K562 (cell line): Measurements from ENCODE around the gene ZAP70. TPM values are rescaled to one million over a fixed set of nuclear protein-coding genes. Genes with fewer than 3 reads are reported as not detected.

Experiments
- ATAC-seq: fragments of 200-7000 bp; cut with Tn5 transposase; 3 replicates; pipeline ENCODE4 v1.9.1; 2020; ENCODE audit warnings: moderate library complexity
- BruUV-seq: library from RNA; stranded (reverse); fragments of 400-500 nt; replicated peaks from 2 replicates; lab custom pipeline; 2021; lab: Mats Ljungman, UMichigan
- CTCF ChIA-PET: fragments of 300-600 bp; formaldehyde crosslinking; extraction: SDS; loops from one replicate; lab custom pipeline; 2021; ENCODE audit warnings: low intra/inter-chr PET ratio; lab: Yijun Ruan, JAX
- POLR2A ChIA-PET: fragments of 300-600, 350-650 bp; sonication (Branson Sonifier 250); formaldehyde crosslinking; extraction: SDS; loops from one replicate; lab custom pipeline; 2021; ENCODE audit warnings: antibody characterized with exemption, inconsistent platforms; lab: Yijun Ruan, JAX
- DNase-seq, 4 experiments: peaks; one replicate each; pipeline versions ENCODE4 v3.0.0 to v3.0.0-alpha.2; 2011 to 2018; ENCODE audit warnings: low spot score in 3 of 4, mixed read lengths in 3 of 4; ENCODE audit errors: extremely low read depth in 1 of 4
- FAIRE-seq: peaks from 2 replicates; lab custom pipeline; 2011; peaks lifted over from hg19 to GRCh38; lab: Jason Lieb, UNC
- H2AFZ ChIP-seq: 2 replicates; pipeline ENCODE4 v1.6.0; 2011; ENCODE audit warnings: low read depth, low read length, control low read depth, inconsistent platforms
- H3K27ac ChIP-seq: fragments of 200-600 bp; 3 replicates; pipeline ENCODE4 v1.8.0; 2011; ENCODE audit warnings: low read depth, mild to moderate bottlenecking, control low read depth, inconsistent platforms, low read length, moderate library complexity, mixed read lengths; ENCODE audit errors: extremely low read depth
- H3K27me3 ChIP-seq, 2 experiments: fragments of 300-600 bp in 1 of 2; 2 replicates in 1 of 2; 3 replicates in 1 of 2; pipeline versions ENCODE4 v1.6.0 to v1.8.0; 2011; ENCODE audit warnings: inconsistent platforms in 2 of 2, low read length in 2 of 2, mild to moderate bottlenecking in 1 of 2, mixed read lengths in 1 of 2, moderate library complexity in 1 of 2; ENCODE audit not compliant: control insufficient read depth in 2 of 2, insufficient read depth in 2 of 2
- H3K36me3 ChIP-seq: fragments of 300-600 bp; 3 replicates; pipeline ENCODE4 v1.8.0; 2011; ENCODE audit warnings: mild to moderate bottlenecking, low read length, inconsistent platforms; ENCODE audit not compliant: control insufficient read depth, insufficient read depth
- H3K4me1 ChIP-seq, 2 experiments: fragments of 200-600 bp in 1 of 2; replicated peaks in 1 of 2; 2 replicates in 1 of 2; 3 replicates in 1 of 2; pipeline versions ENCODE4 v1.5.1 to v1.8.0; 2011; ENCODE audit warnings: inconsistent platforms in 2 of 2, low read length in 2 of 2, mild to moderate bottlenecking in 1 of 2, mixed read lengths in 1 of 2, moderate library complexity in 1 of 2; ENCODE audit not compliant: control insufficient read depth in 2 of 2, insufficient read depth in 2 of 2
- H3K4me2 ChIP-seq: 2 replicates; pipeline ENCODE4 v1.6.1; 2011; ENCODE audit warnings: low read length, control low read depth, inconsistent platforms, mixed read lengths; ENCODE audit not compliant: insufficient read depth
- H3K4me3 ChIP-seq: fragments of 200-600 bp; sonication (generic), shearing (Covaris generic); 2 replicates; pipeline ENCODE4 v1.5.1; 2016; ENCODE audit warnings: control low read depth, inconsistent platforms
- H3K79me2 ChIP-seq: fragments of 200-600 bp; 3 replicates; pipeline ENCODE4 v1.8.0; 2011; ENCODE audit warnings: low read length, inconsistent platforms; ENCODE audit not compliant: control insufficient read depth, insufficient read depth
- H3K9ac ChIP-seq, 2 experiments: 2 replicates each; pipeline versions ENCODE4 v1.6.0 to v1.6.1; 2011; ENCODE audit warnings: low read depth in 2 of 2, low read length in 2 of 2, control low read depth in 1 of 2, inconsistent platforms in 1 of 2, mild to moderate bottlenecking in 1 of 2, mixed read lengths in 1 of 2; ENCODE audit not compliant: insufficient read depth in 1 of 2
- H3K9me1 ChIP-seq: one replicate; pipeline ENCODE4 v1.6.0; 2011; ENCODE audit warnings: inconsistent platforms, mild to moderate bottlenecking, low read length, moderate library complexity; ENCODE audit not compliant: control insufficient read depth, insufficient read depth
- H3K9me3 ChIP-seq: replicated peaks from 2 replicates; pipeline ENCODE4 v1.5.1; 2011; ENCODE audit warnings: low read depth, low read length, inconsistent platforms; ENCODE audit not compliant: control insufficient read depth, insufficient read depth
- H4K20me1 ChIP-seq: replicated peaks from 2 replicates; pipeline ENCODE4 v1.6.1; 2011; ENCODE audit warnings: low read length, inconsistent platforms, mixed read lengths; ENCODE audit not compliant: control insufficient read depth, insufficient read depth
- CEBPG ChIP-seq, 3 experiments: fragments of 200-800 bp in 1 of 3; sonication (Bioruptor generic) in 1 of 3; sonication (generic) in 1 of 3; formaldehyde crosslinking in 1 of 3; IDR thresholded peaks in 2 of 3; conservative IDR thresholded peaks in 1 of 3; 2 replicates each; pipeline versions ENCODE4 v1.6.1 to v1.8.0; 2016 to 2022; ENCODE audit warnings: missing compliant biosample characterization in 2 of 3, missing genetic modification characterization in 2 of 3, mild to moderate bottlenecking in 1 of 3, missing genetic modification reagents in 1 of 3
- DIDO1 ChIP-seq: fragments of 450-650 bp; IDR thresholded peaks from 2 replicates; pipeline ENCODE4 v1.6.1; 2016; ENCODE audit warnings: low read depth, missing biosample characterization, missing genetic modification characterization
- ID3 ChIP-seq, 2 experiments: fragments of 250-450 bp in 1 of 2; fragments of 450-650 bp in 1 of 2; sonication (Bioruptor Pico) in 1 of 2; IDR thresholded peaks; 2 replicates each; pipeline versions ENCODE4 v1.6.1 to v1.8.0; 2016 to 2021; ENCODE audit warnings: mild to moderate bottlenecking in 2 of 2, moderate library complexity in 2 of 2, missing compliant biosample characterization in 1 of 2, missing genetic modification characterization in 1 of 2
- MAFG ChIP-seq: fragments of 450-650 bp; conservative IDR thresholded peaks from 2 replicates; pipeline ENCODE4 v1.6.1; 2016; ENCODE audit warnings: missing genetic modification characterization, missing compliant biosample characterization
- NFE2 ChIP-seq: IDR thresholded peaks from 2 replicates; pipeline ENCODE4 v1.6.1; 2014; ENCODE audit warnings: antibody characterized with exemption, low read depth
- POLR2AphosphoS2 ChIP-seq: IDR thresholded peaks from 2 replicates; pipeline ENCODE4 v1.6.1; 2012; ENCODE audit warnings: low read length, improper control_type of control experiment
- PPARD ChIP-seq: fragments of 250-450 bp; sonication (Bioruptor Pico); IDR thresholded peaks from 2 replicates; pipeline ENCODE4 v1.8.0; 2022; ENCODE audit warnings: inconsistent platforms, mild to moderate bottlenecking, moderate library complexity
- PTTG1 ChIP-seq: fragments of 450-650 bp; IDR thresholded peaks from 2 replicates; pipeline ENCODE4 v1.6.1; 2016; ENCODE audit warnings: low read depth, mild to moderate bottlenecking, missing genetic modification characterization, missing compliant biosample characterization
- RAD51 ChIP-seq: fragments of 450-650 bp; IDR thresholded peaks from 2 replicates; pipeline ENCODE4 v1.7.1; 2016; ENCODE audit warnings: low read depth, mild to moderate bottlenecking, borderline replicate concordance
- SAFB2 ChIP-seq: fragments of 200-400 bp; formaldehyde crosslinking; IDR thresholded peaks from 2 replicates; pipeline ENCODE4 v1.6.1; 2018; ENCODE audit warnings: borderline replicate concordance, low read length, low read depth, moderate library complexity; ENCODE audit not compliant: severe bottlenecking
- SP2 ChIP-seq: IDR thresholded peaks from 2 replicates; pipeline ENCODE4 v1.6.1; 2011; ENCODE audit warnings: mild to moderate bottlenecking, low read depth, low read length, moderate library complexity; ENCODE audit not compliant: poor library complexity, severe bottlenecking; ENCODE audit errors: extremely low read depth
- WGBS: fragments of 100-300 bp; shearing (Covaris generic); methylation state at CpG from one replicate; pipeline ENCODE4 v1.1.6; 2016; ENCODE audit warnings: low coverage, mixed read lengths; ENCODE audit not compliant: insufficient coverage; ENCODE audit errors: missing lambda C conversion rate; 5-methylcytosine and 5-hydroxymethylcytosine counted together
- in situ Hi-C: fragments of 300-500 bp; cut with MboI; formaldehyde crosslinking; loops from 4 replicates; pipeline ENCODE4 v1.15.0; 2018; ENCODE audit warnings: inconsistent platforms, mixed read lengths
- intact Hi-C: fragments of 100-400 bp; cut with micrococcal nuclease; formaldehyde crosslinking; loops from 2 replicates; pipeline ENCODE4 v1.14.2; 2022
- polyA plus RNA-seq, 8 experiments: library from polyadenylated mRNA; depleted of rRNA in 4 of 8; stranded (reverse) in 5 of 8; unstranded in 3 of 8; fragments of >200 nt; fragmentation: Nextera tagmentation in 2 of 8; fragmentation: Illumina TruSeq in 1 of 8; extraction: Ambion mirVana in 2 of 8; extraction: Trizol in 1 of 8; gene quantifications; 2 replicates each; pipeline versions ENCODE4 v1.2.1 to v1.2.3, GENCODE V29; 2011 to 2014; ENCODE audit warnings: inconsistent platforms in 1 of 8, missing spikeins in 1 of 8
- total RNA-seq, 7 experiments: library from RNA; depleted of rRNA in 6 of 7; stranded (reverse); fragments of >200 nt in 6 of 7; fragmentation: Illumina TruSeq in 2 of 7; extraction: Trizol in 2 of 7; gene quantifications; 2 replicates each; pipeline versions ENCODE4 v1.2.1 to v1.2.3, GENCODE V29; 2011 to 2021; ENCODE audit warnings: low replicate concordance in 1 of 7
- TF ChIP-seq, protein P1 (sequence below), 2 experiments: fragments of 450-650 bp in 1 of 2; sonication (generic) in 1 of 2; formaldehyde crosslinking; conservative IDR thresholded peaks; 2 replicates each; pipeline versions ENCODE4 v1.4.0 to v1.8.1; 2020 to 2022; ENCODE audit warnings: mild to moderate bottlenecking in 1 of 2, missing genetic modification reagents in 1 of 2
- TF ChIP-seq, protein P2 (sequence below): sonication (generic); formaldehyde crosslinking; IDR thresholded peaks from 2 replicates; pipeline ENCODE4 v1.8.1; 2023; ENCODE audit warnings: mild to moderate bottlenecking, missing genetic modification reagents
- TF ChIP-seq, protein P3 (sequence below): fragments of 250-450 bp; sonication (Bioruptor Pico); IDR thresholded peaks from 2 replicates; pipeline ENCODE4 v1.5.0; 2020; ENCODE audit warnings: mild to moderate bottlenecking

Gene ZAP70
- total and polyA plus RNA-seq, 9 of the 15 experiments (the other 6 are each of a cell fraction or from before 2014, with no cell fraction given) = 0.06 to 0.80 (median 0.21) TPM; not detected in 1

DNA sequence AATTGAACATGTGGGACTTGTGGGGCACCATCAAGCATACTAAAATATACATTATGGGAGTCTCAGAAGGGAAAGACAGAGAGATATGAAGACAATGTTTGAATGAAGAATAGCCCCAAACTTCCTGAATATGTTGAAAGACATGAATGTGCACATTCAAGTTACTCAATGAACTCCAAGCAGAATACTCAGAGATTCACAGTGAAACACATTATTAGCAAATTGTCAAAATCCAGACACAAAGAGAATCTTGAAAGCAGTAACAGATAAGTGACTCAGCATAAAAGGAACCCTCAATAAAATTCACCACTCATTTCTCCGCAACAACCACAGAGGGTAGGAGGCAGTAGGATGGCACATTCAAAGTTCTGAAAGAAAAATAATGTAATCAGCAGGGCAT is 35.1 kb upstream of the ZAP70 start:
- Histone ChIP-seq H3K27me3 (no peaks in the 10 kb centered on the region), H3K4me2 (no peak overlapping the region), H3K9me1 (no peaks in the 10 kb centered on the region), H4K20me1 (no peaks in the 10 kb centered on the region), H2AFZ (no peak overlapping the region), H3K79me2 (no peaks in the 10 kb centered on the region), H3K36me3 (no peaks in the 10 kb centered on the region), H3K9me3 (no peaks in the 10 kb centered on the region), H3K4me1 (peaks cover 7 to 19% of the 10 kb centered on the region in 2 experiments), H3K4me3 (no peak overlapping the region), H3K9ac (no peak overlapping the region), H3K27ac (no peak overlapping the region)
- DNase-seq (no peak), FAIRE-seq (no peak), ATAC-seq (no peak)
- in situ Hi-C loops = no loop called here
- BruUV-seq = no TSS peak
- WGBS = 64% methylated on average over 1 of the region's 1 CpG
- intact Hi-C loops = no loop called here
- ChIA-PET POLR2A (no interaction called here), CTCF (no interaction called here)
- TF ChIP-seq RAD51 (no peak), DIDO1 (tag) (no peak), CEBPG (CRISPR knock-in tag; IDR thresholded peaks at IDR 0.05) (no peak), CEBPG (tag; conservative IDR thresholded peaks at IDR 0.05 in 1 of 2, IDR thresholded peaks at IDR 0.05 in 1 of 2) (no peak), MAFG (peak; percentile 98), PTTG1 (tag) (no peak), SP2 (no peak), NFE2 (peak; percentile 90), ID3 (CRISPR knock-in tag; IDR thresholded peaks at IDR 0.05) (no peak), ID3 (tag; IDR thresholded peaks at IDR 0.05) (no peak), PPARD (no peak), SAFB2 (no peak), POLR2AphosphoS2 (no peak)
- TF ChIP-seq, protein P1, sequence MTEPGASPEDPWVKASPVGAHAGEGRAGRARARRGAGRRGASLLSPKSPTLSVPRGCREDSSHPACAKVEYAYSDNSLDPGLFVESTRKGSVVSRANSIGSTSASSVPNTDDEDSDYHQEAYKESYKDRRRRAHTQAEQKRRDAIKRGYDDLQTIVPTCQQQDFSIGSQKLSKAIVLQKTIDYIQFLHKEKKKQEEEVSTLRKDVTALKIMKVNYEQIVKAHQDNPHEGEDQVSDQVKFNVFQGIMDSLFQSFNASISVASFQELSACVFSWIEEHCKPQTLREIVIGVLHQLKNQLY (CRISPR knock-in tag; conservative IDR thresholded peaks at IDR 0.05) = no peak
- TF ChIP-seq, protein P2, sequence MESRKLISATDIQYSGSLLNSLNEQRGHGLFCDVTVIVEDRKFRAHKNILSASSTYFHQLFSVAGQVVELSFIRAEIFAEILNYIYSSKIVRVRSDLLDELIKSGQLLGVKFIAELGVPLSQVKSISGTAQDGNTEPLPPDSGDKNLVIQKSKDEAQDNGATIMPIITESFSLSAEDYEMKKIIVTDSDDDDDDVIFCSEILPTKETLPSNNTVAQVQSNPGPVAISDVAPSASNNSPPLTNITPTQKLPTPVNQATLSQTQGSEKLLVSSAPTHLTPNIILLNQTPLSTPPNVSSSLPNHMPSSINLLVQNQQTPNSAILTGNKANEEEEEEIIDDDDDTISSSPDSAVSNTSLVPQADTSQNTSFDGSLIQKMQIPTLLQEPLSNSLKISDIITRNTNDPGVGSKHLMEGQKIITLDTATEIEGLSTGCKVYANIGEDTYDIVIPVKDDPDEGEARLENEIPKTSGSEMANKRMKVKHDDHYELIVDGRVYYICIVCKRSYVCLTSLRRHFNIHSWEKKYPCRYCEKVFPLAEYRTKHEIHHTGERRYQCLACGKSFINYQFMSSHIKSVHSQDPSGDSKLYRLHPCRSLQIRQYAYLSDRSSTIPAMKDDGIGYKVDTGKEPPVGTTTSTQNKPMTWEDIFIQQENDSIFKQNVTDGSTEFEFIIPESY (CRISPR knock-in tag) = no peak
- TF ChIP-seq, protein P3, sequence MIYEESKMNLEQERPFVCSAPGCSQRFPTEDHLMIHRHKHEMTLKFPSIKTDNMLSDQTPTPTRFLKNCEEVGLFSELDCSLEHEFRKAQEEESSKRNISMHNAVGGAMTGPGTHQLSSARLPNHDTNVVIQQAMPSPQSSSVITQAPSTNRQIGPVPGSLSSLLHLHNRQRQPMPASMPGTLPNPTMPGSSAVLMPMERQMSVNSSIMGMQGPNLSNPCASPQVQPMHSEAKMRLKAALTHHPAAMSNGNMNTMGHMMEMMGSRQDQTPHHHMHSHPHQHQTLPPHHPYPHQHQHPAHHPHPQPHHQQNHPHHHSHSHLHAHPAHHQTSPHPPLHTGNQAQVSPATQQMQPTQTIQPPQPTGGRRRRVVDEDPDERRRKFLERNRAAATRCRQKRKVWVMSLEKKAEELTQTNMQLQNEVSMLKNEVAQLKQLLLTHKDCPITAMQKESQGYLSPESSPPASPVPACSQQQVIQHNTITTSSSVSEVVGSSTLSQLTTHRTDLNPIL (CRISPR knock-in tag) = no peak
